ENCODE results near the gene IFNGR2.
"Not testable (repeated sequence)": the region's sequence is repeated elsewhere in the genome, so short reads cannot be mapped to it uniquely, and the experiment has no call there.

The IFNGR2 gene

GRCh38 chr21:33403128-33403785 lies at the start of gene IFNGR2:
Gene IFNGR2, plus strand, starts transcription at chr21:33403413. Its CDS starts 131 bp downstream, at chr21:33403544.
- no peak for DNase-seq

GRCh38 chr21:33355355-33355754 lies 47.9 kb upstream of the IFNGR2 start:
- DNase-seq: no peak

- no peak for DNase-seq
Observed at GRCh38 chr21:33355996-33356395, 47.2 kb upstream of the IFNGR2 start.

DNA sequence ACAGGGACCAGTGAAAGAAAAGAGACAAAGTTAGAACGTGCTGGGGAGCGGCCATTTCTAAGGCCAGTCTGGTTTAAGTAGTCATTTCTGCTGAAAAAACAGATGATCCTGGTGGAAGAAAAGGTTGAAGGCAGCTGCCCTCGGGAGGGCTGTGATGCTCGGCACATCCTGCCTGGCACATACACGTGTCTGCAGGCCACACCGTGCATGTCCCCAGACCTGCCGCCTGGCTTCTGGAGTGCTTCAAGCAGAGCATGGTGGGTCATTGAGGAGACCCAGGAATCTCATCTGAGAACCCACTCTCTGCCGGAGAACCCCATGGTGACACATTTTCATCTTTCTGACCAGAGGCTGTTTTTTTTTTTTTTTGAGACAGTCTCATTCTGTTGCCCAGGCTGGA lies 46.0 kb upstream of the IFNGR2 start:
- no peak for DNase-seq

DNA sequence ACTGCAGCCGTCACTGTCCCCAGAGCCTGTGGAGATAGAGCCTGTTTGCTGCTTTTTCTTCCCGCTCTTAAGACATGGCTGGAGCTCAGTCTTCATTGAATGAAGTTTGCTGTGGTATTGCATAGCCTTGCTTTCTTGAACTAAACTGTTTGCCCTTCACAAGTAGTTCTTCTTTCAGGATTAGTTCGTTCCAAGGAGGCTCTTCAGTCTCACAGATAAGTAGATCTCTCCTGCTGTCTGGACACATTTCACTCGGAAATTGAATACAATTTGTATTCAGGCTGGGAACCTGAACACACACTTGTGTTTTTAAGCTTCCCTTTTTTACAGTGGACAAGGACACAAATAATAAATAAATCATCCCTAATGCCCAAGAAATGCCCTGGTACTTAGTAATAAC lies 43.8 kb upstream of the IFNGR2 start:
- no peak for DNase-seq

GRCh38 chr21:33360281-33360680 lies 42.9 kb upstream of the IFNGR2 start:
- DNase-seq: no peak

DNA sequence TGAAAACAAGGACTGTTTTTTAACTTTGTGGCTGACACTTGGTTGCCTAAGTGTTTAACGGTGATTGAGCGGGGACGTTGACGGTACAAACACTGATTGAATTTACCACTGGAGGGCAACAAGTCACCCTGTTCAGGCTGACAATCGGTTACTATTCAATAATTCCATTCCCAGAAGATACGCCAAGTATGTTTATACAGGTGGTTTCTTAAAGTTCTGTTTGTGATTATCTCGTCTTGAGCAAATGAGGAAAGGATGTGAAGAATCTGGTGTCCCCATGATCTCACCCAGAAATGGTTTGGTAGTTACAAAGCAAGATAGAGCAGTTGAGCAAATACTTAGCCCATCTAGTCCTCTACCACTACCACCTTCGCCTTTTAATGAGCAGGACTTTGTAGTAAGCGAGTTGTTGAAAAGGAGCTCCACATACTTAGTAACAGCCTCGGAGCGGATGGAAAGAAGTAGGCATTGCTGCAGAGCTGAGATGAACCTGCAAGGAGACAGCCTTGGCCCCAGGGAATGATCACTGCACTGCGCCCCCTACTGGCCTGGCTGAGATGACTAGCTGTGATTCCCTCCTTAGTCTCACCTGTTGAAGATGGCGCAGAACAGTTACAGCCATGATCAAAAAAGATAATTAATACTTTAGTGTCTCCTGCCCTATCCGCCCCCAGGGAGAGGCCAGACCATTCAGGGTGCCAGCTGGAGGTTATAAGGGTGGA lies 42.2 kb upstream of the IFNGR2 start:
- peak; percentile 41 for DNase-seq

DNA sequence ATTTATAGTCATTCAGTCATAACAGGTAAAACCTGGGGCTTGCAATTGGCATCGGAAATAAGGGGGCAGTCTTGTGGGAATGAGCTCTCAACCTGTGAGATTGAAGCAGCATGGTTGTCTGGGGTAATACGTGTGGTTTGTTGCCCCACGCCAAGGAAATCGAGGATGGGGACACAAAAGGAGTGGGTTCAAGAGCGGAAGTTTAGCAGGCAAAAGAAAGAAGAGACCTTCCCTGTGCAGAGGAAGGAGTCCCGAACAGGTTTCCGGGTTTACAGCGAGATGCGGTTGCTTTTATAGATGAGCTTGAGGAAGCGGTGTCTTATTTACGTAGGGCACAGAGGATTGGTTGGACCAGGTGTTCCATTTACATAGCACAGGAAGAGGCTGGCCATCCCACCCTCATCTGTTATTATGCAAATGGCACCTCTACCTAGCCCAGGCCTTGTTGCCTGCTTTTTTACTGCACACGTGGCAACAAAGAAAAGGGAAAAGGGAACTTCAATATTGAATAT lies 41.1 kb upstream of the IFNGR2 start:
- no peak for DNase-seq

- not testable (repeated sequence) for DNase-seq
Observed at GRCh38 chr21:33363911-33364609, 39.2 kb upstream of the IFNGR2 start.

GRCh38 chr21:33364830-33365229 lies 38.4 kb upstream of the IFNGR2 start:
- DNase-seq: no peak

DNA sequence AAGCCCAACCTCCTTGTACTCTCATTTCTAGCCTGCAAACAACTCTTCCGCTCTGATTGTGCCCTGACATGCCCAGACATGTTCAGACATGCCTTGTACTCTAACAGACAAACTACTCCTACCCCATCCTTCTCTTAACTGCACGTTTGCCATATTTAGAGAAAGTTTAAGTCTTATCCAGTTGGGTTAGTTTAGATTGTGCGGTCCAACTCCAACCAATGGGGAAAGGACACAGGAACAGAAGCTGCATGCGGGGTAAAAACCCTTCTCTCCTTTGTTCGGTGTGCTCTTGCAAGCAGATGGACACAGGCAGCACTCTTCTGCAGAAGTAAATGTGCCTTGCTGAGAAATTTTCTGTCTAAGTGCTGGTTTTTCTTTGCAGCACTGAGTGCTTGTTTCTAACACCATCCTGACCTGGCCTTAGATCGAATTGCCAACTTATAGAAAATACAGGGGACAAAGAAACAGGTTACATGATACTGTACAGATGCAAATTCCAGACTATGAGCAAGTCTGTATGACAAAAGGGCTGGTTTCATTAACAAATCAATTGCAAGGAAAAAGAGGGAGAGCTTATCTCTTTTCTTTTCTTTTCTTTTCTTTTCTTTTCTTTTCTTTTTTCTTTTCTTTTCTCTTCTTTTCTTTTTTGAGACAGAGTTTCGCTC lies 35.8 kb upstream of the IFNGR2 start:
- DNase-seq: no peak

DNA sequence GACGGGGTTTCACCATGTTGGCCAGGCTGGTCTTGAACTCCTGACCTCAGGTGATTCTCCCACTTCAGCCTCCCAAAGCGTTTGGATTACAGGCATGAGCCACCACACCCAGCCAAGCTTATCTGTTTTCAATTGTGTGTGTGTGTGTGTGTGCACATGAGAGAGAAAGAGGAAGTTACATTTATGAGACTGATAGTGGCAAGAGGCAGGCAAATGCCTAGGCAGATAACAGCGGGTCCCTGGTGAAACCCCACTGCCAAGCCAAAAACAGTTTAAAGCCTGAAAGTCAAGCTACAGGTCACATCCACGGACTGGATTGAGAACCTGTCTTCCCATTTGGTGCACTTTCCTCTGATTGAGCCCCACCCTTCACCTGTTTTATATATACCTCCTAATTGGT lies 35.1 kb upstream of the IFNGR2 start:
- no peak for DNase-seq

GRCh38 chr21:33368576-33368975 lies 34.6 kb upstream of the IFNGR2 start:
- DNase-seq: no peak

DNA sequence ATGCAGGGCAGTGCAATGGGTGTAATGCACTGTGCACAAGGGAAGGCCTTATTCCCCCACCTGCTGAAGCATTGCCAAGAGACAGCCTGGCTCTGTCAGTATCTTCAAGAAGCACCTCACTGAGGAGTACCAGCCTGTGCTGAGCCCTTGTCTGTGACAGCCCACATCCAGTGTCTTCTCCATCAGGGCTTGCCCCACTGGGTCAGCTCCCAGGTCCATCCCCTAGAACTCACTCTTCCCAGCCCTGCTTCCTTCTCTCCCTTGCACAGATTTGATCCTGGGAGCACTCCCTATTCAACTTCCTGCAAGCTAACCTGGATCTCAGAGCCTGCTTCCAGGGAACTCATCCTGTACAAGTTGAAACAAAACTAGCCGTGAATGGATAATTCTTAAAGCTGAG lies 33.6 kb upstream of the IFNGR2 start:
- DNase-seq: no peak

DNA sequence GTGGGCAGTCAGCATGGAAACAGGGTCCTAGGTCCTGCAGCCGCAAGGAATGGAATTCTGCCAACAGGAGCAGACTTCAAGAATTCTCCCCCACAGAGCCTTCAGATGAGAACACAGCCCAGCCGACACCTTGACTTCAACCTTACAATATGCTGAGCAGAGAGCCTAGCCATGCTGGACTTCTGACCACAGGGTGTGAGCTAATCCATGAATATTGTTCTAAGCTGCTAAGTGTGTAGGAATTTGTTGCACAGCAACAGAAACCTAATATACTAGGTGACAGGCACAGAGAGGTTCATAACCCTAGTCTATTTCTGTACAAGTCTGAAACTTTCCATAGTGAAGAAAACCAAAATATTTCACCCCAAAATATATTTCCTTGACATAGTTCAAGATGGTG lies 32.9 kb upstream of the IFNGR2 start:
- DNase-seq: no peak

GRCh38 chr21:33371366-33371765 lies 31.8 kb upstream of the IFNGR2 start:
- DNase-seq: no peak

GRCh38 chr21:33372582-33372981 lies 30.6 kb upstream of the IFNGR2 start:
- no peak for DNase-seq

- no peak for DNase-seq
Observed at GRCh38 chr21:33373451-33373850, 29.8 kb upstream of the IFNGR2 start.

- no peak for DNase-seq
Observed at GRCh38 chr21:33374080-33374449, 29.1 kb upstream of the IFNGR2 start.

DNA sequence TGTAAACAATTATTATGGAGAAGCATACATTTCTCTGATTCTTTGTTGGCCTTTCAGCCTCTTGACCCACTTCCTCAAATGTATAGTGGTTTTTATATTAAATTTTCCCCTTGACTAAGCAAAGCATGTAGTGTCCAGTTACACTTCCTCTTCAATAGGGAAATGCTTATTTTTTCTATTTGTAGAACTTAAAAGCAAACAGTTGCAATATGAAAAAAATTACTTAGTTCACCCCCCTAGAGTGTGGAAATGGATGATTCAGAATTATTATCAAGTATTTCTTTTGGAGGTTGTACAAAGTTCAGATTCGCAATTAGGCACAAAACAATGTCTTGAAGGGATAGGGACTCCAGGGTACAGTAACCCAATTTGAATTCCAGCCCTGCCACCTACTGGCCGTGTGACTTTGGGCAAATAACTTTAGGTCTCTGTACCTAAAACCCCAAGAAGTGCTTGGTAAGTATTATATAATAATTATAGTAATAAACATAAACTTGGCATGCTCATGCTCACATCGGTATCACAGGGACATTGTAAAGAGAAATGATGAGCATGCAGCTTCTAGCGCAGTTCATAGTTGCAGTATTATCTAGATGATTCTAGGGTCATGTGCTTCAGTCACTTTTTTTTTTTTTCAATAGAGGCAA lies 28.6 kb upstream of the IFNGR2 start:
- no peak for DNase-seq

DNA sequence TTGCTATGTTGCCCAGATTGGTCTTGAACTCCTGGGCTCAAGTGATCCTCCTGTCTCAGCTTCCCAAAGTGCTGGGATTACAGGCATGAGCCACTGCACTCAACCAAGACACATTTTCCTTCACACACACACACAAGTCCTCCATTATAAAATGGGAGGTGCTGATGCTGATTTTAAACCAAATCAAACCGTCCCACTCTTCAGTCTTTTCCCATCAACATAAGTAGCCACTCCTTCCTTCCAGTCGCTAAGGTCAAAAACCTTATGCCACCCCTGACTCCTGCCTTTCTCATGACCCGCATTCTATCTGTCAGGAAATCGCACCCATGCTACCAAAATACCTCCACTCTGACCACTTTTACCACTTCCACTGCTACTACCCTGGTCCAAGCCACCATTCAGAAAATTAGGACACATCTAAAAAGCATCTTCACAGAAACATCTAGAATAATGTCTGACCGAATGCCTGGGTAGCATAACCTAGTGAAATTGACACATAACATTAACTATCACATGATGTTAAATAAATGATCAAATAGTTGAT lies 28.0 kb upstream of the IFNGR2 start:
- DNase-seq: no peak

DNA sequence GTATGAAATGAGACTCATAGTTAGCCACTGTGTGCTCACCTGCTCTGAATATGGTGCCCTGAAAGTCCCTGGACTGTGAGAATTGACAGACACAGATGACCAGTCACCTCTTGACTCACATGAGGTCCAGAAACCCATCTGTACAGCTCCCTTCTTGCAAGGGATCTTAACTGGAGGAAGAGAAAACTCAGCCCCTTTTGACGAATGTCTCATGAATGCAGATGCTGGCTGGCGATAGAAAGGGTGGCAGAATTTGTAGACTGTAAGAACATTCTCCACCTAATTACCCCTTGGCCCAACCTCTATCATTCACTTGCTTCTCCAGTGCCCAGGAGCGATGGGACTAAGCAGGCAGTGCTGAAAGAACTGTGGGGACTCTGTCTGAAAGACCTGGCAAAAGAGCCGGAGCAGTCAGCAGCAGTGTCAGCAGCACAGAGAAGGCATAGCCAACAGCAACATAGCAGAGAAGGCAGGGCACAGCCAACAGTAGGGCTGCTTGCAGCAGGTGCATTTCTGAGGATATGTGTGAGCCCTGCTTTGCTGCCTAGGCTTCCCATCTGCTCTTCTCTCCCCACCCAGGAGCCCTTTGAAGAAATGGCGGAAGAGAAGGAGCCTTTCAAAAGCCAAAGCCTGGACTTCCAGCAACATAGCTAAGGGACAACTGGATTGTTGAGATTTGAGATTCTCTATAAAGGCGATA lies 25.8 kb upstream of the IFNGR2 start:
- DNase-seq: no peak
